Measurements from ENCODE around the gene GLDN. TPM values are rescaled to one million over a fixed set of nuclear protein-coding genes. Genes with fewer than 3 reads are reported as not detected.
A peak's percentile ranks its signal among the peaks of the same experiment; 100 is the strongest.

Gene GLDN
- total and polyA plus RNA-seq, 2 experiments from 2014 or later: 0.29 to 2.8 TPM

- no peak for TF ChIP-seq EZH2phosphoT487 (IDR thresholded peaks at IDR 0.05; ENCODE audit: insufficient read depth, low read depth)
- no peak for TF ChIP-seq EZH2 (IDR thresholded peaks at IDR 0.05; ENCODE audit: insufficient read depth, poor library complexity, severe bottlenecking)
- Histone ChIP-seq H3K4me2 (ENCODE audit: unreplicated experiment) (no peak overlapping the region), H3K27ac (no peak overlapping the region), H3F3A (ENCODE audit: insufficient read depth) (no peaks in the 10 kb centered on the region), H3K79me2 (ENCODE audit: insufficient read depth) (no peaks in the 10 kb centered on the region), H3K9me2 (ENCODE audit: insufficient read depth) (no peaks in the 10 kb centered on the region), H2AFZ (no peak overlapping the region), H3K4me3 (no peak overlapping the region), H3K9ac (no peak overlapping the region), H3K9me3 (ENCODE audit: low read depth) (no peaks in the 10 kb centered on the region), H3K36me3 (ENCODE audit: low read depth) (no peaks in the 10 kb centered on the region), H3K4me1 (ENCODE audit: insufficient read depth) (0 out of 2 replicates have a peak, but pooled peaks cover 3% of the 10 kb centered on the region), H4K20me1 (ENCODE audit: insufficient read depth) (no peaks in the 10 kb centered on the region), H3K27me3 (replicated peaks; ENCODE audit: insufficient read depth) (no peaks in the 10 kb centered on the region)
- no peak for DNase-seq
- in situ Hi-C loops (cut with MboI): no loop called here
- WGBS, 2 experiments (ENCODE audit: low coverage in 1 of 2, low lambda C conversion rate in 2 of 2, missing lambda C conversion rate in 2 of 2): 31 to 37% methylated on average over 3 of the region's 3 CpGs
Observed at GRCh38 chr15:51346136-51346535, 4.7 kb downstream of the GLDN start.

- no peaks in the 10 kb centered on the region for H3K27me3 ChIP-seq (replicated peaks; ENCODE audit: insufficient read depth)
- H3K27ac ChIP-seq: no peak overlapping the region
- in situ Hi-C loops (cut with MboI): no loop called here
- no peaks in the 10 kb centered on the region for H4K20me1 ChIP-seq (ENCODE audit: insufficient read depth)
- no peaks in the 10 kb centered on the region for H3K4me1 ChIP-seq (ENCODE audit: insufficient read depth)
- no peak overlapping the region for H3K4me3 ChIP-seq
- H2AFZ ChIP-seq: peak overlapping the region; percentile 38
- H3K4me2 ChIP-seq (ENCODE audit: unreplicated experiment): no peak overlapping the region
- no peak for TF ChIP-seq EZH2 (IDR thresholded peaks at IDR 0.05; ENCODE audit: insufficient read depth, poor library complexity, severe bottlenecking)
- TF ChIP-seq EZH2phosphoT487 (IDR thresholded peaks at IDR 0.05; ENCODE audit: insufficient read depth, low read depth): no peak
- H3K36me3 ChIP-seq (ENCODE audit: low read depth): no peaks in the 10 kb centered on the region
- H3K9me2 ChIP-seq (ENCODE audit: insufficient read depth): no peaks in the 10 kb centered on the region
- no peak for DNase-seq
- no peaks in the 10 kb centered on the region for H3K79me2 ChIP-seq (ENCODE audit: insufficient read depth)
- H3F3A ChIP-seq (ENCODE audit: insufficient read depth): no peaks in the 10 kb centered on the region
- 11 to 12% methylated on average over 5 of the region's 5 CpGs for WGBS, 2 experiments (ENCODE audit: low coverage in 1 of 2, low lambda C conversion rate in 2 of 2, missing lambda C conversion rate in 2 of 2)
- no peaks in the 10 kb centered on the region for H3K9me3 ChIP-seq (ENCODE audit: low read depth)
- no peak overlapping the region for H3K9ac ChIP-seq
Observed at GRCh38 chr15:51348688-51349087, 7.2 kb downstream of the GLDN start.

- H3K36me3 ChIP-seq (ENCODE audit: low read depth): no peaks in the 10 kb centered on the region
- peak; percentile 30 for DNase-seq
- H3K4me1 ChIP-seq (ENCODE audit: insufficient read depth): no peaks in the 10 kb centered on the region
- no peak for TF ChIP-seq EZH2 (IDR thresholded peaks at IDR 0.05; ENCODE audit: insufficient read depth, poor library complexity, severe bottlenecking)
- TF ChIP-seq EZH2phosphoT487 (IDR thresholded peaks at IDR 0.05; ENCODE audit: insufficient read depth, low read depth): no peak
- no peak overlapping the region for H3K9ac ChIP-seq
- H3K9me2 ChIP-seq (ENCODE audit: insufficient read depth): no peaks in the 10 kb centered on the region
- in situ Hi-C loops (cut with MboI): no loop called here
- peak overlapping the region; percentile 38 for H2AFZ ChIP-seq
- no peak overlapping the region for H3K27ac ChIP-seq
- no peaks in the 10 kb centered on the region for H4K20me1 ChIP-seq (ENCODE audit: insufficient read depth)
- H3K4me2 ChIP-seq (ENCODE audit: unreplicated experiment): no peak overlapping the region
- H3F3A ChIP-seq (ENCODE audit: insufficient read depth): no peaks in the 10 kb centered on the region
- H3K79me2 ChIP-seq (ENCODE audit: insufficient read depth): no peaks in the 10 kb centered on the region
- H3K9me3 ChIP-seq (ENCODE audit: low read depth): no peaks in the 10 kb centered on the region
- H3K27me3 ChIP-seq (replicated peaks; ENCODE audit: insufficient read depth): no peaks in the 10 kb centered on the region
- no peak overlapping the region for H3K4me3 ChIP-seq
- 15 to 24% methylated on average over 4 of the region's 4 CpGs for WGBS, 2 experiments (ENCODE audit: low coverage in 1 of 2, low lambda C conversion rate in 2 of 2, missing lambda C conversion rate in 2 of 2)
Observed at GRCh38 chr15:51349156-51349844, 7.8 kb downstream of the GLDN start.

GRCh38 chr15:51350723-51351122, 9.3 kb downstream of the GLDN start:
- no peak overlapping the region for H3K4me2 ChIP-seq (ENCODE audit: unreplicated experiment)
- H3K9me2 ChIP-seq (ENCODE audit: insufficient read depth): no peaks in the 10 kb centered on the region
- no peak overlapping the region for H3K4me3 ChIP-seq
- no peaks in the 10 kb centered on the region for H3K79me2 ChIP-seq (ENCODE audit: insufficient read depth)
- no peaks in the 10 kb centered on the region for H3K4me1 ChIP-seq (ENCODE audit: insufficient read depth)
- H3K27me3 ChIP-seq (replicated peaks; ENCODE audit: insufficient read depth): no peaks in the 10 kb centered on the region
- DNase-seq: no peak
- no peaks in the 10 kb centered on the region for H4K20me1 ChIP-seq (ENCODE audit: insufficient read depth)
- TF ChIP-seq EZH2phosphoT487 (IDR thresholded peaks at IDR 0.05; ENCODE audit: insufficient read depth, low read depth): no peak
- no peak for TF ChIP-seq EZH2 (IDR thresholded peaks at IDR 0.05; ENCODE audit: insufficient read depth, poor library complexity, severe bottlenecking)
- in situ Hi-C loops (cut with MboI): no loop called here
- H3K9me3 ChIP-seq (ENCODE audit: low read depth): no peaks in the 10 kb centered on the region
- H2AFZ ChIP-seq: no peak overlapping the region
- H3F3A ChIP-seq (ENCODE audit: insufficient read depth): no peaks in the 10 kb centered on the region
- H3K36me3 ChIP-seq (ENCODE audit: low read depth): no peaks in the 10 kb centered on the region
- WGBS, 2 experiments (ENCODE audit: low coverage in 1 of 2, low lambda C conversion rate in 2 of 2, missing lambda C conversion rate in 2 of 2): 85 to 86% methylated on average over 3 of the region's 3 CpGs
- H3K27ac ChIP-seq: no peak overlapping the region
- no peak overlapping the region for H3K9ac ChIP-seq

All from GM23248 (cell line).